HFFc6 (cell line): Measurements from ENCODE around the gene GNPTAB. TPM values are rescaled to one million over a fixed set of nuclear protein-coding genes. Genes with fewer than 3 reads are reported as not detected.
A peak's percentile ranks its signal among the peaks of the same experiment; 100 is the strongest.

Source experiments
- DNase-seq: peaks from one replicate; pipeline ENCODE4 v3.0.0-alpha.2; 2018
- H3K27ac Mint-ChIP-seq: 2 replicates; pipeline ENCODE4 v1.8.0; 2020; ENCODE audit warnings: mild to moderate bottlenecking, mixed read lengths
- H3K27me3 Mint-ChIP-seq: 2 replicates; pipeline ENCODE4 v1.8.0; 2021; ENCODE audit warnings: mild to moderate bottlenecking, moderate library complexity, mixed read lengths; ENCODE audit not compliant: insufficient read depth
- H3K36me3 Mint-ChIP-seq: 2 replicates; pipeline ENCODE4 v1.8.0; 2021; ENCODE audit warnings: low read depth, mixed read lengths
- H3K4me1 Mint-ChIP-seq: 2 replicates; pipeline ENCODE4 v1.8.0; 2020; ENCODE audit warnings: low read depth, mixed read lengths
- H3K4me3 Mint-ChIP-seq: 2 replicates; pipeline ENCODE4 v1.8.0; 2020; ENCODE audit warnings: mild to moderate bottlenecking, moderate library complexity, mixed read lengths
- H3K9me3 Mint-ChIP-seq: 2 replicates; pipeline ENCODE4 v1.8.0; 2020; ENCODE audit warnings: mild to moderate bottlenecking, mixed read lengths
- total RNA-seq, 6 experiments: library from RNA; stranded (reverse); fragmentation: NEBNext Ultra II Directional; extraction: Animal tissue kit (Norgen Biotek cat#: 25700); gene quantifications; 2 replicates in 1 of 6; 3 replicates in 5 of 6; pipeline ENCODE4 v1.2.3, GENCODE V29; 2021
- TF ChIP-seq, protein P1 (sequence below): fragments of 200-600 bp; sonication (generic); IDR thresholded peaks from 2 replicates; pipeline ENCODE4 v1.5.0; 2021; ENCODE audit warnings: antibody characterized with exemption, mild to moderate bottlenecking

Gene GNPTAB
- total RNA-seq, 6 experiments from 2014 or later = 37.1 to 53.6 (median 44.9) TPM

DNA sequence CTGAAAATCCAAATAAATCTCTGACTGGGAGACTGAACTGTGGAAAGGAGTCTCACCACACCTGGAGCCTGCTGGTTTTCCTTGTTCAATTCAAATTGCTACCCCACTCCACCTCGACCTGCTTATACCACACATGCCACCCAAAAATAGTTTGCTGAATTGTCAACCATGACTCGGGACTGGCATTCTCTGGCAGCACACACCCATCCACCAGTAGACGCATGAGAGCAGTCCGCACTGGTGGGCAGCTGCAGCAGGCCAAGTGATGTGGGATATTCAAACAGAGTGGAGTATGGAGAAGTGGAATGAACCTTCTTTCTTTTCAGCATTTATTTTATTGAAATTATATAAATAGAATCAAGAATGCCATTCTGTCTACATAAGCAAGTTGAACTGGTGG lies 52.8 kb downstream of the GNPTAB start:
- peaks cover 38% of the 10 kb centered on the region for H3K4me1 Mint-ChIP-seq
- DNase-seq = no peak
- no peak overlapping the region for H3K27ac Mint-ChIP-seq
- peaks cover 11% of the 10 kb centered on the region for H3K36me3 Mint-ChIP-seq
- H3K4me3 Mint-ChIP-seq = no peak overlapping the region
- no peaks in the 10 kb centered on the region for H3K27me3 Mint-ChIP-seq
- no peaks in the 10 kb centered on the region for H3K9me3 Mint-ChIP-seq
- TF ChIP-seq, protein P1, sequence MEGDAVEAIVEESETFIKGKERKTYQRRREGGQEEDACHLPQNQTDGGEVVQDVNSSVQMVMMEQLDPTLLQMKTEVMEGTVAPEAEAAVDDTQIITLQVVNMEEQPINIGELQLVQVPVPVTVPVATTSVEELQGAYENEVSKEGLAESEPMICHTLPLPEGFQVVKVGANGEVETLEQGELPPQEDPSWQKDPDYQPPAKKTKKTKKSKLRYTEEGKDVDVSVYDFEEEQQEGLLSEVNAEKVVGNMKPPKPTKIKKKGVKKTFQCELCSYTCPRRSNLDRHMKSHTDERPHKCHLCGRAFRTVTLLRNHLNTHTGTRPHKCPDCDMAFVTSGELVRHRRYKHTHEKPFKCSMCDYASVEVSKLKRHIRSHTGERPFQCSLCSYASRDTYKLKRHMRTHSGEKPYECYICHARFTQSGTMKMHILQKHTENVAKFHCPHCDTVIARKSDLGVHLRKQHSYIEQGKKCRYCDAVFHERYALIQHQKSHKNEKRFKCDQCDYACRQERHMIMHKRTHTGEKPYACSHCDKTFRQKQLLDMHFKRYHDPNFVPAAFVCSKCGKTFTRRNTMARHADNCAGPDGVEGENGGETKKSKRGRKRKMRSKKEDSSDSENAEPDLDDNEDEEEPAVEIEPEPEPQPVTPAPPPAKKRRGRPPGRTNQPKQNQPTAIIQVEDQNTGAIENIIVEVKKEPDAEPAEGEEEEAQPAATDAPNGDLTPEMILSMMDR = no peak

DNA sequence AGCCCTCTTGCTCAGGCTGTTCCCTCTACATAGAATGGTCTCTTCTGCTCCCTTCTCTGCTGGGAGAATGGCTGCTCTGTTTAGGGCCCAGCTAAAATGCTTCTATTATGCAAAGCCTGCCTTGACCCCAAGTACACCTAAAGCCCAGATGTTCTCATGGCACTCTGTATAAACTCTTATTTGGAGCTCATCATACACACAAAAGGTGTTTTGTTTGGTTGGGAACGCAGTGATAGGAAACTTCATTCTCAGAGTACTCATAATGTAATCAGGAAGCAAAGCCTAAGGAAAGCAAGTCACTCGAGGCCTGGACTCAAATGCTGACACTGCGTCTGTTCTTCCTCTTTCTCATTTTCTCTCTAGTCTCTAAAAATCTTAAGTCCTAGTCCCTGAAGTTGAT lies 53.3 kb downstream of the GNPTAB start:
- Mint-ChIP-seq H3K9me3 (no peaks in the 10 kb centered on the region), H3K27me3 (no peaks in the 10 kb centered on the region), H3K36me3 (peaks cover 11% of the 10 kb centered on the region), H3K4me3 (no peak overlapping the region), H3K27ac (no peak overlapping the region), H3K4me1 (peaks cover 33% of the 10 kb centered on the region)
- no peak for DNase-seq
- TF ChIP-seq, protein P1 = no peak

DNA sequence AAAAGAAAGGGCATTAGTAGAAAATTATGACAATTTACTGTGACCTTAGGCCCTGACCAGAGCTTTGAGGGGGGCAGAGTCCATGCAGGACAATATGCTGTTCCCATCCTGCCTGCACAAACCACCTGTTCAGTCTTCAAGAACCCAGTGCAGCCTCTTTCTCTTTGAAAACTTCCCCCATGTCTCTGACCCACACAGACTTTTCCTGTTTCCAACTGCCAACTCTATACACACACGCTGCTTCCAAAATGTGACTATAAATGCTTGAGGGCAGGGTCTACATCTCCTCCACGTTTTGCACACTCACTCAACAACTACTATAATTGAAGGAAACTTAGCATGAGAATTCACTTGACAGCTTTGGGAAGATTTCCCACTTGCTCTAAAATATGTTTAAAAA lies 54.9 kb downstream of the GNPTAB start:
- peaks cover 11% of the 10 kb centered on the region for H3K36me3 Mint-ChIP-seq
- no peak overlapping the region for H3K4me3 Mint-ChIP-seq
- no peaks in the 10 kb centered on the region for H3K27me3 Mint-ChIP-seq
- DNase-seq = no peak
- TF ChIP-seq, protein P1 = no peak
- H3K4me1 Mint-ChIP-seq = peaks cover 18% of the 10 kb centered on the region
- H3K9me3 Mint-ChIP-seq = no peaks in the 10 kb centered on the region
- H3K27ac Mint-ChIP-seq = no peak overlapping the region

DNA sequence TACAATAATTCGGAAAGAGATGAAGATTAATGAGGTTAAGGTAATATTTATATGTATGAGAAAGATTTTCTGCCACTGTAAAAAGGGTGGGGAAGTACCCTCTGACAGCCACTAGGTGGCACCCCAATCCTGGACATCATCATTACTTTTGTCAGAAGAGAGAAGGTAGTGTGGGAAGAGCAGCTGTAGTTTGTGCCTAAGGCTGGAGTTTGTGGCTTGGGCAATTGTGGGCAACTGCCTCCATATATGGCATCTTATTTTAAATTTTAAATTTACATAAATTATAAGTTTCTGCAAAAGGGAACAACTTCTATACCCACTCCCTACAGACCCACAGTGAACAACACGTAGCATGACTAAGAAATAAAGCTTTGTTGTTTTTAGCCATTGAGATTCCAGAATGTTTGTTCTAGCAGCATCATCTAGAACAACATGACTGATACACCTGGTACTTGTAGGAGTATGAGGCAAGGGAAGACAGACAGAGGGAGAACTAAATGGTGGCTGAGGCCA lies 57.1 kb downstream of the GNPTAB start:
- no peaks in the 10 kb centered on the region for H3K36me3 Mint-ChIP-seq
- DNase-seq = peak; percentile 57
- H3K9me3 Mint-ChIP-seq = no peaks in the 10 kb centered on the region
- H3K4me1 Mint-ChIP-seq = peaks cover 16% of the 10 kb centered on the region
- H3K4me3 Mint-ChIP-seq = no peak overlapping the region
- no peak overlapping the region for H3K27ac Mint-ChIP-seq
- H3K27me3 Mint-ChIP-seq = no peaks in the 10 kb centered on the region
- TF ChIP-seq, protein P1 = peak; percentile 99

DNA sequence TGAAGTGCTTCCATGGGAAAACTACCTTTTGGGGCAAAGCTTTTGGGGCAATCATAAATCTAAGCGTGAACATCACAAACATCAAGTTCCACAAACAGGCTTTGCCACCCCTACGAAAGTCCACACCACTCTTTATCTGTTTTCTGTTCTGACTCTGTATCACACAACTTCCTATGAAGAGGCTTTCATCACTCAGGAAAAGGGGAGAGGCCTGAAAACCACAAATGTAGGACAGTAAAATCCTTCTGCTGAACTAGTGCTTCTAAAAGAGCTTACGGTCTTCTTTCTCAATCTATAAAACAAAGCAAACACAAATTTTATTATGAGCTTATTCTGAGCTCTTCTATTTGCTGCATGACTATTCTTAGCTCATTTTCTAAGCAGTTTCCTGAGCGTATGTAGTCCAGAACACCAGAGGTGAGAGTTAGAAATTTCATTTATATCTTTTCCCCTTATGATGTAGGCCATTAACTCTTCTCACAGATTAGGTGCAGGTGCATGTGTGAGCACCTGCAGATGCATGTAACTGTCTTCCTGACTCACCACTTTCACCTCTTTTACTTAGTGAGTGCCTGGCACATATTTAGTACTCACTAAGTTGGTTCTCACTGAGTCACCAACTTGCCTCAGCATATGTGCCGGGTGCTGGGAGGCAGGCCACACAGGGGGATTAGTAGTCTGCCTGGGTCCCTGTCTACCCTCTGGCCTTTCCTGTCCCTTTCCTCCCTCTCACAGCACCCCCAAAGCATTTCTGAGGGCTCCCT lies 58.6 kb downstream of the GNPTAB start:
- Mint-ChIP-seq H3K4me1 (peaks cover 7% of the 10 kb centered on the region), H3K4me3 (no peak overlapping the region), H3K27ac (no peak overlapping the region), H3K27me3 (no peaks in the 10 kb centered on the region), H3K9me3 (no peaks in the 10 kb centered on the region), H3K36me3 (no peaks in the 10 kb centered on the region)
- TF ChIP-seq, protein P1 = no peak
- DNase-seq = no peak
